ENCODE data around the gene BACH2.

Gene BACH2

DNA sequence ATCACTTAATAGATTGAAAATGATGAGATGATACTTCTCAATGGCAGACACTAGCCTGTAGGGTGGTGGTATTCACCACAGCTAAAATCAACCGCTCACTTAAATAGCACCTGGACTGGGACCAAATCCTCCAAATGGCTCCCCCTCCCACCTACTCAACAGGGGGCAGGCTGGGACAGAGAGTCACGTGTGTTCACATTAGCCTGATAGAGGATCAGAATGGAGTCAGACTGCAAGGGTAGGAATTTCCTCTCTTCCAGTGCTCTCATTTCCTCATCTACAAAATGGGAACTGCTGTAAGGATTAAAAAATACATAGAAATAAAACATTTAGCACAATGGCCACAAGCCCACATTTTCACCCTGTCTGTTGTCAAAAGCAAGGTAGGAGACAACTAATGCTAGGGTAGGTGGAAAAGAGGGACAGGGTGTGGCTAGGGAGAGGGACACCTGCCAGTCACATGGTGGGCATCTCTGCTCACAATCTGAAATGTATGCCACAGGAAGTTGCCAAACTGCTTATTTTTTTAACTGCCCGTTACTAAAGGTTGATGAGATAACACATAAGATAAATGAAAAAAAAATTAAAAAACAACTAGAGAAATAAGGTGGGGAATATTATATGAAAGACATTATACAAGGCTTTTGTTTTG lies 55.3 kb downstream of the BACH2 start:
- H4K91ac ChIP-seq (ENCODE audit: low read depth, low read length, poor library complexity): no peak overlapping the region
- H3K9ac ChIP-seq (ENCODE audit: low read depth, low read length, poor library complexity): no peak overlapping the region
- H3K4me1 ChIP-seq (ENCODE audit: control insufficient read depth in 2 of 2, insufficient read depth in 1 of 2, low read depth in 1 of 2, low read length in 2 of 2): peaks cover 0 to 2% of the 10 kb centered on the region in 2 donors
- H3K27me3 ChIP-seq (ENCODE audit: control insufficient read depth in 3 of 3, insufficient read depth in 3 of 3, low read depth in 1 of 3, low read length in 3 of 3): no peaks in the 10 kb centered on the region
- H3K9me3 ChIP-seq (replicated peaks in 1 of 2; ENCODE audit: control insufficient read depth in 2 of 2, insufficient read depth in 1 of 2, low read depth in 1 of 2, low read length in 2 of 2): peaks cover 0 to 2% of the 10 kb centered on the region in 2 donors
- DNase-seq (ENCODE audit: low spot score): no peak
- no peak overlapping the region for H4K8ac ChIP-seq (ENCODE audit: low read depth, low read length)
- H3K79me1 ChIP-seq (ENCODE audit: low read depth, low read length): no peaks in the 10 kb centered on the region
- no peak overlapping the region for H3K27ac ChIP-seq (replicated peaks; ENCODE audit: low read length)
- no peak overlapping the region for H3K4ac ChIP-seq (ENCODE audit: low read length)
- no CpG with 5 or more reads among the region's 3 CpGs for WGBS, 2 donors (ENCODE audit: extremely low coverage in 2 of 2, insufficient read length in 2 of 2, insufficient replicate concordance in 1 of 2)
- no peak overlapping the region for H3K14ac ChIP-seq (ENCODE audit: low read length)
- no peak overlapping the region for H2BK15ac ChIP-seq (ENCODE audit: low read length)
- no peak overlapping the region for H3K18ac ChIP-seq (ENCODE audit: low read length)
- H2AFZ ChIP-seq (ENCODE audit: low read length): no peak overlapping the region
- no peak overlapping the region for H2BK5ac ChIP-seq (ENCODE audit: low read length)
- H3K4me3 ChIP-seq (ENCODE audit: low read length in 2 of 2): no peak overlapping the region
- H2BK12ac ChIP-seq (ENCODE audit: low read length): no peak overlapping the region
- H2AK5ac ChIP-seq (ENCODE audit: low read depth, low read length): no peak overlapping the region
- no peaks in the 10 kb centered on the region for H3K36me3 ChIP-seq (replicated peaks in 1 of 2; ENCODE audit: control insufficient read depth in 2 of 2, insufficient read depth in 2 of 2, low read length in 2 of 2)
- no peak overlapping the region for H2BK120ac ChIP-seq (ENCODE audit: low read depth, low read length)
- H3K4me2 ChIP-seq (ENCODE audit: insufficient read depth, low read length, poor library complexity, severe bottlenecking): no peak overlapping the region
- H3K23ac ChIP-seq (ENCODE audit: low read depth, low read length, poor library complexity): no peak overlapping the region

DNA sequence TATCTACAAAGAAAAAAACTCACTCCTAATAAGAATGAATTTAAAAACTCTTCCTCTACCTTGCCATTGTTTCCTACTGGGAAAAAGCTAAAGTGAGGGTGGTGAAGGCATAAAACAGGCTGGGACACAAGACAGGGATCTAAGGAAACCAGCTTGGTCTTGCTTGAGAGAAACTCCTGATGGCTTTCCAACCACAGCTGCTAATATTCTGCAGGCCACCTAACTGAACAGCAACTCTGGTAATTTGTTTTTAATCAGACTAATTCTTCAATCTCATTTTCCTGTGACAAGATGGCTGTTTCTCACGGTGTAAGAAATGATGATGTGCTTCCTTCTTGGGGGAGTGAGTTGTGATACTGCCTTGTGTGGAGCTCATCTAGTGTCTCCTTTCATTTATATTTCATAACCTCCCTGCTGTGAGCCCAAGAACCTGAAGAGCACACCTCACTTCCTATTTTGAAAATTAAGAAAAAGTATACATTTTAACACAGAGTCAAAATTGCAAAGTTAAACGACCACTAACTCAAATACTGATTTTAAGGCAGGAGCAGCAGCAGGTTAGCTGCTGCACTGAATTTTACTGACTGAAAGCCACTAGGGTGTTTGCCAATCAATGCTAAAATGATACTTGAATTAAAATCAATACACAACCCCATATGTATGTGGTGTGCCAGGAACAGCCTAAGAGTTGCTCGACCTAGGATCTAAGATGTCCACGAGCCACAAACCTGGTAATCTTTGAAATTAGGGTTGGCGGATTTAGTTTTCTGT lies 58.0 kb downstream of the BACH2 start:
- Histone ChIP-seq H3K4ac (ENCODE audit: low read length) (no peak overlapping the region), H3K27me3 (ENCODE audit: control insufficient read depth in 3 of 3, insufficient read depth in 3 of 3, low read depth in 1 of 3, low read length in 3 of 3) (no peaks in the 10 kb centered on the region), H3K18ac (ENCODE audit: low read length) (no peak overlapping the region), H2BK12ac (ENCODE audit: low read length) (no peak overlapping the region), H2BK15ac (ENCODE audit: low read length) (no peak overlapping the region), H2AK5ac (ENCODE audit: low read depth, low read length) (no peak overlapping the region), H3K4me2 (ENCODE audit: insufficient read depth, low read length, poor library complexity, severe bottlenecking) (no peak overlapping the region), H3K4me1 (ENCODE audit: control insufficient read depth in 2 of 2, insufficient read depth in 1 of 2, low read depth in 1 of 2, low read length in 2 of 2) (no peaks in the 10 kb centered on the region), H3K9me3 (replicated peaks in 1 of 2; ENCODE audit: control insufficient read depth in 2 of 2, insufficient read depth in 1 of 2, low read depth in 1 of 2, low read length in 2 of 2) (no peaks in the 10 kb centered on the region), H2BK120ac (ENCODE audit: low read depth, low read length) (no peak overlapping the region), H3K9ac (ENCODE audit: low read depth, low read length, poor library complexity) (no peak overlapping the region), H3K27ac (replicated peaks; ENCODE audit: low read length) (no peak overlapping the region), H2BK5ac (ENCODE audit: low read length) (no peak overlapping the region), H4K8ac (ENCODE audit: low read depth, low read length) (no peak overlapping the region), H3K14ac (ENCODE audit: low read length) (no peak overlapping the region), H3K36me3 (replicated peaks in 1 of 2; ENCODE audit: control insufficient read depth in 2 of 2, insufficient read depth in 2 of 2, low read length in 2 of 2) (peaks cover 0 to 2% of the 10 kb centered on the region in 2 donors), H3K23ac (ENCODE audit: low read depth, low read length, poor library complexity) (no peak overlapping the region), H4K91ac (ENCODE audit: low read depth, low read length, poor library complexity) (no peak overlapping the region), H3K4me3 (ENCODE audit: low read length in 2 of 2) (no peak overlapping the region), H3K79me1 (ENCODE audit: low read depth, low read length) (no peaks in the 10 kb centered on the region), H2AFZ (ENCODE audit: low read length) (no peak overlapping the region)
- WGBS, 2 donors (ENCODE audit: extremely low coverage in 2 of 2, insufficient read length in 2 of 2, insufficient replicate concordance in 1 of 2): no CpG with 5 or more reads among the region's 5 CpGs
- no peak for DNase-seq (ENCODE audit: low spot score)

DNA sequence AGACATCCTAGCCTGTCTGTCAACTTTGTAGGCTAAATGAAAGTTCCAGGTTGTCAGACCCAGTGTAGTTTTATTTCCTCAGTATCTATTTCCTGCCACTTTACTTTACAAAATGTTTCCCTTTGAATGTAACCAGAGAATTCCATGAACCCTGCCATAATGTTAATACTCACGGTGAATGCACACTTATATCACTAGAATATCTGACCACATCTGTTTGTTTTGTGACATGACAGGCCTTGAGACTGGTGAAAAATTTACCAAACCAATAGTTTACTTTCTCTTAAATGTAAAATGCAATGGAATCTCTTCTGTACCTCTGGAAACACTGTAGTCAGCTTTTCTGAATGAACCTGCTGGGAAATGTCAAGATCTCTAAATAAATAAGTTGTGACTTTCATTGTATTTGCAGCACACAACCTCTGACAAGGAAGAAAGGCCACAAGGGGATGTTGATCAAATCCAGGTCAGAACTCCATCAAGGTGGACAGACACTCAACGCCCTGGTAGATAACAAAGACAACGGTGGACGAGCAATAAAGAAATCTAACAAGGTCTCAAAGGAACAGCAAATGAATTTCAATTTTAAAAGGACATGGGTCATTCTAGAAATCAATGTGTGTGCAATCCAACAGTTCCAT lies 59.2 kb downstream of the BACH2 start:
- Histone ChIP-seq H3K4me2 (ENCODE audit: insufficient read depth, low read length, poor library complexity, severe bottlenecking) (no peak overlapping the region), H3K9ac (ENCODE audit: low read depth, low read length, poor library complexity) (no peak overlapping the region), H3K9me3 (replicated peaks in 1 of 2; ENCODE audit: control insufficient read depth in 2 of 2, insufficient read depth in 1 of 2, low read depth in 1 of 2, low read length in 2 of 2) (no peaks in the 10 kb centered on the region), H3K79me1 (ENCODE audit: low read depth, low read length) (no peaks in the 10 kb centered on the region), H3K4ac (ENCODE audit: low read length) (no peak overlapping the region), H3K23ac (ENCODE audit: low read depth, low read length, poor library complexity) (no peak overlapping the region), H3K4me1 (ENCODE audit: control insufficient read depth in 2 of 2, insufficient read depth in 1 of 2, low read depth in 1 of 2, low read length in 2 of 2) (no peaks in the 10 kb centered on the region), H3K27ac (replicated peaks; ENCODE audit: low read length) (no peak overlapping the region), H2BK15ac (ENCODE audit: low read length) (no peak overlapping the region), H3K36me3 (replicated peaks in 1 of 2; ENCODE audit: control insufficient read depth in 2 of 2, insufficient read depth in 2 of 2, low read length in 2 of 2) (peaks cover 0 to 2% of the 10 kb centered on the region in 2 donors), H2AK5ac (ENCODE audit: low read depth, low read length) (no peak overlapping the region), H4K8ac (ENCODE audit: low read depth, low read length) (no peak overlapping the region), H3K27me3 (ENCODE audit: control insufficient read depth in 3 of 3, insufficient read depth in 3 of 3, low read depth in 1 of 3, low read length in 3 of 3) (no peaks in the 10 kb centered on the region), H3K4me3 (ENCODE audit: low read length in 2 of 2) (no peak overlapping the region), H3K18ac (ENCODE audit: low read length) (no peak overlapping the region), H3K14ac (ENCODE audit: low read length) (no peak overlapping the region), H2BK12ac (ENCODE audit: low read length) (no peak overlapping the region), H2BK120ac (ENCODE audit: low read depth, low read length) (no peak overlapping the region), H2BK5ac (ENCODE audit: low read length) (no peak overlapping the region), H2AFZ (ENCODE audit: low read length) (no peak overlapping the region), H4K91ac (ENCODE audit: low read depth, low read length, poor library complexity) (no peak overlapping the region)
- WGBS, 2 donors (ENCODE audit: extremely low coverage in 2 of 2, insufficient read length in 2 of 2, insufficient replicate concordance in 1 of 2): no CpG with 5 or more reads among the region's 4 CpGs
- DNase-seq (ENCODE audit: low spot score): no peak

DNA sequence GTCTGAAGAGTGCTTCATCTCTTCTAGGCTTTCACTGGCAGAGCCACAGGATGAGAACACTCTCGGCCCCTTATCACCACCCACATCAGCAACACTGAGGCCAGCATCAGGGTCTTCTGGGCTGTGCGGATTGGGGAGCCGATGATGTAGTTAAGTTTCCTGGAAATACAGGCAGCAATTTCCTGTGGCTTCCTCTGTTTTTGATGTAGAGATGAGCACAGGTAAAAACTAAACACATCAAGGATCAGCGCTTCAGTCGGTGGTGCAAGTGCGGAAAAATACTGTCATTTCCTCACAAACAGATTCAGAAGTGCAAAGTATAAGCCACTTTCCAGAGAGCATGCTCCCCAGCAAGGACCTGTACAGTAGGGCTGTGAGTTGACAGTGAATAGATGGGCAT lies 62.6 kb downstream of the BACH2 start:
- Histone ChIP-seq H3K14ac (ENCODE audit: low read length) (no peak overlapping the region), H2BK5ac (ENCODE audit: low read length) (no peak overlapping the region)
- no CpG with 5 or more reads among the region's 6 CpGs for WGBS, 2 donors (ENCODE audit: extremely low coverage in 2 of 2, insufficient read length in 2 of 2, insufficient replicate concordance in 1 of 2)

More for the DNA sequence above, 62.6 kb downstream of the BACH2 start:
- H4K8ac ChIP-seq (ENCODE audit: low read depth, low read length): no peak overlapping the region
- no peak overlapping the region for H3K4me2 ChIP-seq (ENCODE audit: insufficient read depth, low read length, poor library complexity, severe bottlenecking)
- no peaks in the 10 kb centered on the region for H3K27me3 ChIP-seq (ENCODE audit: control insufficient read depth in 3 of 3, insufficient read depth in 3 of 3, low read depth in 1 of 3, low read length in 3 of 3)
- no peak overlapping the region for H2BK15ac ChIP-seq (ENCODE audit: low read length)
- no peak overlapping the region for H2BK120ac ChIP-seq (ENCODE audit: low read depth, low read length)
- no peak overlapping the region for H3K4me3 ChIP-seq (ENCODE audit: low read length in 2 of 2)
- H3K4me1 ChIP-seq (ENCODE audit: control insufficient read depth in 2 of 2, insufficient read depth in 1 of 2, low read depth in 1 of 2, low read length in 2 of 2): peaks cover 3 to 10% of the 10 kb centered on the region in 2 donors
- no peak overlapping the region for H3K9ac ChIP-seq (ENCODE audit: low read depth, low read length, poor library complexity)
- peaks cover 0 to 2% of the 10 kb centered on the region in 2 donors for H3K36me3 ChIP-seq (replicated peaks in 1 of 2; ENCODE audit: control insufficient read depth in 2 of 2, insufficient read depth in 2 of 2, low read length in 2 of 2)
- DNase-seq (ENCODE audit: low spot score): no peak
- H2BK12ac ChIP-seq (ENCODE audit: low read length): no peak overlapping the region
- H3K79me1 ChIP-seq (ENCODE audit: low read depth, low read length): no peaks in the 10 kb centered on the region
- H3K27ac ChIP-seq (replicated peaks; ENCODE audit: low read length): no peak overlapping the region
- no peak overlapping the region for H2AFZ ChIP-seq (ENCODE audit: low read length)
- H3K18ac ChIP-seq (ENCODE audit: low read length): no peak overlapping the region
- no peaks in the 10 kb centered on the region for H3K9me3 ChIP-seq (replicated peaks in 1 of 2; ENCODE audit: control insufficient read depth in 2 of 2, insufficient read depth in 1 of 2, low read depth in 1 of 2, low read length in 2 of 2)
- H3K23ac ChIP-seq (ENCODE audit: low read depth, low read length, poor library complexity): no peak overlapping the region
- H2AK5ac ChIP-seq (ENCODE audit: low read depth, low read length): no peak overlapping the region
- H4K91ac ChIP-seq (ENCODE audit: low read depth, low read length, poor library complexity): no peak overlapping the region
- H3K4ac ChIP-seq (ENCODE audit: low read length): no peak overlapping the region
